Spinal cord (tissue), 10 donors: Measurements from ENCODE around the gene CPA4. TPM values are rescaled to one million over a fixed set of nuclear protein-coding genes. Genes with fewer than 3 reads are reported as not detected.

ENCODE experiments used
- DNase-seq, 6 donors: peaks; one replicate each; pipeline versions ENCODE4 v3.0.0 to v3.0.0-alpha.2; 2013 to 2015; ENCODE audit warnings: low spot score in 6 of 6, low read depth in 4 of 6
- H3K27ac ChIP-seq: one replicate; pipeline ENCODE4 v1.5.1; 2013; ENCODE audit warnings: low read depth, low read length, control low read depth
- H3K27me3 ChIP-seq: one replicate; pipeline ENCODE4 v1.6.1; 2013; ENCODE audit warnings: low read length; ENCODE audit not compliant: control insufficient read depth, insufficient read depth
- H3K36me3 ChIP-seq: one replicate; pipeline ENCODE4 v1.6.1; 2013; ENCODE audit warnings: low read length; ENCODE audit not compliant: control insufficient read depth, insufficient read depth
- H3K4me1 ChIP-seq: one replicate; pipeline ENCODE4 v1.6.1; 2013; ENCODE audit warnings: low read length; ENCODE audit not compliant: control insufficient read depth, insufficient read depth
- H3K4me3 ChIP-seq: one replicate; pipeline ENCODE4 v1.5.1; 2013; ENCODE audit warnings: low read depth, low read length, control low read depth
- H3K9me3 ChIP-seq: one replicate; pipeline ENCODE4 v1.6.1; 2013; ENCODE audit warnings: low read length; ENCODE audit not compliant: control insufficient read depth, insufficient read depth
- WGBS: methylation state at CpG from one replicate; pipeline ENCODE4 v1.1.5; 2013; ENCODE audit warnings: missing lambda C conversion rate; ENCODE audit not compliant: insufficient coverage; 5-methylcytosine and 5-hydroxymethylcytosine counted together
- polyA plus RNA-seq, 2 donors: library from polyadenylated mRNA; unstranded; fragments of 120-200 nt; gene quantifications; one replicate each; pipeline ENCODE4 v1.2.1, GENCODE V29; 2013; ENCODE audit not compliant: insufficient read length in 2 of 2
- total RNA-seq, 2 donors: library from RNA; depleted of rRNA in 1 of 2; stranded (reverse); fragments of 120-200 nt in 1 of 2; fragments of >200 nt in 1 of 2; gene quantifications; one replicate each; pipeline versions ENCODE4 v1.2.3 to v1.2.4, GENCODE V29; 2013 to 2014
- donor health status: healthy.

The CPA4 gene
- total and polyA plus RNA-seq, 4 donors = 0.84 to 2.1 (median 1.5) TPM

- Histone ChIP-seq H3K27ac (no peak overlapping the region), H3K27me3 (no peaks in the 10 kb centered on the region), H3K36me3 (no peaks in the 10 kb centered on the region), H3K4me3 (no peak overlapping the region), H3K4me1 (no peaks in the 10 kb centered on the region), H3K9me3 (no peaks in the 10 kb centered on the region)
- no peak for DNase-seq
- 100% methylated on average over 1 of the region's 1 CpG for WGBS
Observed at GRCh38 chr7:130286881-130287280, 6.1 kb upstream of the CPA4 start.

GRCh38 chr7:130288168-130288567, 4.8 kb upstream of the CPA4 start:
- H3K27me3 ChIP-seq = no peaks in the 10 kb centered on the region
- H3K9me3 ChIP-seq = no peaks in the 10 kb centered on the region
- DNase-seq = no peak
- H3K27ac ChIP-seq = no peak overlapping the region
- no peaks in the 10 kb centered on the region for H3K4me1 ChIP-seq
- no peak overlapping the region for H3K4me3 ChIP-seq
- WGBS = 83% methylated on average over 1 of the region's 4 CpGs
- no peaks in the 10 kb centered on the region for H3K36me3 ChIP-seq

DNA sequence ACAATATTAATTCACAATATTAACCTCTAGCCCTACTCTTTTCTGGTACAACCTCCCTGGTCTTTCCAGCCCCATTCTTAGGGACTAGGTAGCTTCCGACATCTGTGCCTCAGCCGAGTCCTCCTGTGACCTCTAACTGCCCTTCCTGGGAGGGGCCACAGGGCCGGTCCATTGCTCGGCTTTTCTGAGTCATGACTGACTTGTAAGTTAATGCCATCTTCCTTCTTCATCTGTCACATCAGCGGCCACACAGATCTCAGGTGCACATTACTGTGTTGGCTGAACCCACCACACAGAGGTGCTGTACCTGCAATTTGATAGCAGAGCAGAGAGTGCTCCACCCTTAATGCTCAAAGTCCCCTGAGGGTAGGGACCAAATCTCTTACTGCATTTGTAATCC, 4.1 kb upstream of the CPA4 start:
- Histone ChIP-seq H3K36me3 (no peaks in the 10 kb centered on the region), H3K4me1 (no peaks in the 10 kb centered on the region), H3K27ac (no peak overlapping the region), H3K9me3 (no peaks in the 10 kb centered on the region), H3K4me3 (no peak overlapping the region), H3K27me3 (no peaks in the 10 kb centered on the region)
- DNase-seq = no peak
- WGBS = 88% methylated on average over 5 of the region's 5 CpGs

DNA sequence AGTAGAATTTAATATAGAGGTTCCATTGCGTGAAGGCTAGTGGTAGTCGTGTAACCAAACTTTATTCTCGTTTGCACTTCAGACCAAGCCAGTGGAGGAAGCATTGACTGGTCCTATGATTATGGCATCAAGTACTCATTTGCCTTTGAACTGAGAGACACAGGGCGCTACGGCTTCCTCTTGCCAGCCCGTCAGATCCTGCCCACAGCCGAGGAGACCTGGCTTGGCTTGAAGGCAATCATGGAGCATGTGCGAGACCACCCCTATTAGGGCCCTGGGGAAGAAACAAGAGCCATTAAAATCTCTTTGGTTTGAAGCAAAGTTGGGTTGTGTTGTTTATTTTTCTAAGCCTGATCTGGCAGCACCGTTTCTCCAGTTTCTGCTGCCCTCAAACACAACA, 3.5 kb upstream of the CPA4 start:
- no peak for DNase-seq
- Histone ChIP-seq H3K4me3 (no peak overlapping the region), H3K36me3 (no peaks in the 10 kb centered on the region), H3K27me3 (no peaks in the 10 kb centered on the region), H3K4me1 (peaks cover 2% of the 10 kb centered on the region), H3K9me3 (no peaks in the 10 kb centered on the region), H3K27ac (no peak overlapping the region)
- WGBS = 95% methylated on average over 9 of the region's 9 CpGs

DNA sequence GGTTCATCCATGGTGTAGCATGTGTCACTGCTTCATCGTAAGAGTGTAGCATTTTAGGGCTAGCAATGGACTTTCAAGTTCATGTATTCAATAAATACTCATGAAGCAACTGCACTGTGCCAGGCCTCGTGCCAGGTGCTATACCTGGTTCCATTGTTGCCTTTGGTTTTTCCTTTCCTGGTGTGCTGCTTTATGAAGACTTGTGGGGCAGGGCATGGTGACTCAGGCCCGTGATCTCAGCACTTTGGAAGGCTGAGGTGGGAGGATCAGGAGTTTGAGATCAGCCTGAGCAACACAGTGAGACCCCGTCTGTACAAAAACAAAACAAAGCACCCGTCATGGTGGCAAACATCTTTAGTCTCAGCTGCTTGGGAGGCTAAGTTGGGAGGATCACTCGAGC, 2.2 kb upstream of the CPA4 start:
- H3K9me3 ChIP-seq = no peaks in the 10 kb centered on the region
- H3K4me3 ChIP-seq = no peak overlapping the region
- WGBS = 75% methylated on average over 5 of the region's 6 CpGs
- peaks cover 3% of the 10 kb centered on the region for H3K4me1 ChIP-seq
- no peaks in the 10 kb centered on the region for H3K36me3 ChIP-seq
- no peak for DNase-seq
- H3K27ac ChIP-seq = no peak overlapping the region
- H3K27me3 ChIP-seq = no peaks in the 10 kb centered on the region

DNA sequence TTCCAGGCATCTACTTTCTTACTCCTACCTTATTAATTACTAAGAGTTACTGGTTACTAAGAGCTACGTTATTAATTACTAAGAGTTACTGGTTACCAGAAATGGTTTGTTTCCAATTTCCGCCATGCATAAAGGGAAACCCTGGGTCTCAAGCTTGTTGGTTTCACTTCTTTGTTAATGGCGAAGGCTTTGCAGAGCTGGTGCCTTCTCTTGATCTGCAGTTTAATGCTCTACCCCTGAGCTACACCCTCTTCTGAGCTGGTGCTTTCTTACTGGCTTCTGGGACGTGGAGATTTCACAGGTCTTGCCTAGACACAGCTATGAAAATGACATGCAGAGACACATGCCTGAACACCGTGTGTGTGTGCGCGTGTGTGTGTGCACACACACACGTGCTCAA, 560 bp downstream of the CPA4 start:
- Histone ChIP-seq H3K9me3 (no peaks in the 10 kb centered on the region), H3K4me3 (no peak overlapping the region), H3K36me3 (no peaks in the 10 kb centered on the region), H3K27ac (no peak overlapping the region), H3K4me1 (peaks cover 15% of the 10 kb centered on the region), H3K27me3 (no peaks in the 10 kb centered on the region)
- 93% methylated on average over 5 of the region's 8 CpGs for WGBS
- no peak for DNase-seq

- Histone ChIP-seq H3K27ac (no peak overlapping the region), H3K9me3 (no peaks in the 10 kb centered on the region), H3K4me3 (no peak overlapping the region), H3K27me3 (no peaks in the 10 kb centered on the region), H3K4me1 (peaks cover 15% of the 10 kb centered on the region), H3K36me3 (no peaks in the 10 kb centered on the region)
- 61% methylated on average over 5 of the region's 5 CpGs for WGBS
- DNase-seq = peak in 1 of 6 donors; percentile 61
Observed at GRCh38 chr7:130294314-130294713, 1.4 kb downstream of the CPA4 start.

- Histone ChIP-seq H3K4me1 (peaks cover 15% of the 10 kb centered on the region), H3K27me3 (no peaks in the 10 kb centered on the region), H3K36me3 (no peaks in the 10 kb centered on the region), H3K4me3 (no peak overlapping the region), H3K27ac (no peak overlapping the region), H3K9me3 (no peaks in the 10 kb centered on the region)
- DNase-seq = no peak
- 85% methylated on average over 8 of the region's 13 CpGs for WGBS
Observed at GRCh38 chr7:130296221-130296951, 3.4 kb downstream of the CPA4 start.

- no peak overlapping the region for H3K4me3 ChIP-seq
- peak in 3 of 6 donors; percentile 52 to 94 (median 73) for DNase-seq
- no peaks in the 10 kb centered on the region for H3K27me3 ChIP-seq
- H3K4me1 ChIP-seq = peaks cover 18% of the 10 kb centered on the region
- peak overlapping the region; percentile 69 for H3K27ac ChIP-seq
- H3K9me3 ChIP-seq = no peaks in the 10 kb centered on the region
- H3K36me3 ChIP-seq = no peaks in the 10 kb centered on the region
- 35% methylated on average over 13 of the region's 20 CpGs for WGBS
Observed at GRCh38 chr7:130297628-130298543, 4.9 kb downstream of the CPA4 start.
